ENCODE measurements around the gene STON2. TPM values are rescaled to one million over a fixed set of nuclear protein-coding genes. Genes with fewer than 3 reads are reported as not detected.
A peak's percentile ranks its signal among the peaks of the same experiment; 100 is the strongest.

The STON2 gene
- polyA plus RNA-seq, 6 donors from 2014 or later: 0.21 to 0.84 (median 0.29) TPM; not detected in 2

GRCh38 chr14:81272317-81272716 is 127.8 kb downstream of the STON2 start:
- Mint-ChIP-seq H3K27me3 (peaks cover 20 to 30% (median 28%) of the 10 kb centered on the region in 3 donors), H3K9me3 (no peaks in the 10 kb centered on the region), H3K36me3 (no peaks in the 10 kb centered on the region), H3K4me1 (peaks cover 13 to 21% (median 16%) of the 10 kb centered on the region in 3 donors), H3K4me3 (no peak overlapping the region), H3K27ac (no peak overlapping the region)
- ATAC-seq (ENCODE audit: low read depth in 2 of 2) (no peak), DNase-seq (no peak)

DNA sequence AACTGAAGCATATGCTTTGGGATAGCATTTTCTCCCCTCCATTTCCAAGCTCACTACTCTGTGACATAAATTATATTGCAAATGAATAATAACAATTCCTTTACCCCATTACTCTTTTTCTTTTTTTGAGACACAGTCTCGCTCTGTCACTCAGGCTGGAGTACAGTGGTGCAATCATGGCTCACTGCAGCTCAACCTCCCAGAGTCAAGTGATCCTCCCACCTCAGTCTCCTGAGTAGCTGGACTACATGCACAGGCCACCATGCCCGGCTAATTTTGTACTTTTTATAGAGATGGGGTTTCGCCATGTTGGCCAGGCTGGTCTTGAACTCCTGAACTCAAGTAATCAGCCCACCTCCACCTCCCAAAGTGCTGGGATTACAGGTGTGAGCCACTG is 130.1 kb downstream of the STON2 start:
- H3K4me3 Mint-ChIP-seq: no peak overlapping the region
- H3K9me3 Mint-ChIP-seq: no peaks in the 10 kb centered on the region
- peaks cover 9 to 25% (median 23%) of the 10 kb centered on the region in 3 donors for H3K27me3 Mint-ChIP-seq

GRCh38 chr14:81269100-81269978 is 130.8 kb downstream of the STON2 start:
- H3K36me3 Mint-ChIP-seq: no peaks in the 10 kb centered on the region
- ATAC-seq (ENCODE audit: low read depth in 2 of 2): peak; percentile 37 to 52
- peaks cover 0 to 5% (median 0%) of the 10 kb centered on the region in 3 donors for H3K4me1 Mint-ChIP-seq
- no peak overlapping the region for H3K27ac Mint-ChIP-seq
- peaks cover 9 to 21% (median 19%) of the 10 kb centered on the region in 3 donors for H3K27me3 Mint-ChIP-seq
- no peak overlapping the region for H3K4me3 Mint-ChIP-seq
- peak; percentile 24 for DNase-seq
- H3K9me3 Mint-ChIP-seq: no peaks in the 10 kb centered on the region

More for the DNA sequence above, 130.1 kb downstream of the STON2 start:
- ATAC-seq (ENCODE audit: low read depth in 2 of 2): no peak
- peaks cover 0 to 5% (median 0%) of the 10 kb centered on the region in 3 donors for H3K4me1 Mint-ChIP-seq
- no peak for DNase-seq
- no peak overlapping the region for H3K27ac Mint-ChIP-seq
- no peaks in the 10 kb centered on the region for H3K36me3 Mint-ChIP-seq

GRCh38 chr14:81268016-81268416 is 132.1 kb downstream of the STON2 start:
- no peak overlapping the region for H3K4me3 Mint-ChIP-seq
- no peak overlapping the region for H3K27ac Mint-ChIP-seq
- DNase-seq: no peak
- peaks cover 0 to 5% (median 0%) of the 10 kb centered on the region in 3 donors for H3K4me1 Mint-ChIP-seq
- ATAC-seq (ENCODE audit: low read depth in 2 of 2): no peak
- H3K9me3 Mint-ChIP-seq: no peaks in the 10 kb centered on the region
- H3K36me3 Mint-ChIP-seq: no peaks in the 10 kb centered on the region
- peaks cover 9 to 12% (median 10%) of the 10 kb centered on the region in 3 donors for H3K27me3 Mint-ChIP-seq

DNA sequence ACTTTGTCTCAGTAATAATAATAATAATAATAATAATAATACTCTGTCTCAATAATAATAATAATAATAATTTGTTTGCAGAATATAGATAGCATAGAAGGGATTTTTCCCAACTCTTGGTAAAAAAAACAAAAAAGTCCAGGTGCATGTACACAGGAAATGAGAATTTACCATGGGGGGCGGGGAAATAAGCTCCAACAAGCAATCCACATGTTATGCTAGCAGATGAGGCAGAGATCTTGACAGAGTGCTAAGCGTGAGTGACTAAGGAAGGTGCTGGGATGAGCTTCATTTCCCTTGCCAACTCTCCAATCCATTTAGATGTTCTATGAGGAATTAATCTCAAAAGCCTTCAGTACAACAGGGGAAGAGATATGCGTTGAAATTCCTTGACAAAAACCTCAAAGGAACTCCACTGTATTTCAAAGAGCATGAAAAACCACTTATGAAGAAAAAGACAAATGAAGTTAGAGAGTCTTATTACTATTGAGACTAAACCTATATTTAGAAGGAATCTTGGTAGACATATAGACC is 134.4 kb downstream of the STON2 start:
- no peaks in the 10 kb centered on the region for H3K36me3 Mint-ChIP-seq
- no peak overlapping the region for H3K27ac Mint-ChIP-seq
- no peaks in the 10 kb centered on the region for H3K9me3 Mint-ChIP-seq
- no peak overlapping the region for H3K4me3 Mint-ChIP-seq
- peaks cover 8 to 12% (median 9%) of the 10 kb centered on the region in 3 donors for H3K27me3 Mint-ChIP-seq
- no peak for ATAC-seq (ENCODE audit: low read depth in 2 of 2)
- DNase-seq: no peak
- H3K4me1 Mint-ChIP-seq: peaks cover 0 to 5% (median 0%) of the 10 kb centered on the region in 3 donors

DNA sequence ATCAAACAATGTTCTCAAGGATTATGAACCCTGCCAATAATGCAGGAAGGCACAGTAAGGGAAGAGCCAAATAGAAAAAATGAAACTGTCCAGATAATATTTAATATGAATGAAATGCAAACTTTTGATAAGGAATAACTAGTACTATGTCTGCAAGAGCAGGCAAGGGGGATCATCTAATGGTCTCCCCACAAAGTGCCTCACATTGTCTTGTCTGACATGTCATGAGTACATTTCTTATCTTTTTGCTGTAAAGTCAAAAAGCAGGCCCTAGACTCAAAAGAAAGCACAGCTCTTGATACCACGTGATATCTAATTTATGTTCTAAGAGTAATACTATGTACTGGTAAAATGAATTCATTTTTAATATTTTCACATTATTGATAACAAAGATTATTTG is 135.5 kb downstream of the STON2 start:
- peaks cover 6 to 12% (median 9%) of the 10 kb centered on the region in 3 donors for H3K27me3 Mint-ChIP-seq
- ATAC-seq (ENCODE audit: low read depth in 2 of 2): no peak
- H3K4me1 Mint-ChIP-seq: peaks cover 0 to under 1% (median 0%) of the 10 kb centered on the region in 3 donors
- no peaks in the 10 kb centered on the region for H3K36me3 Mint-ChIP-seq
- no peak overlapping the region for H3K4me3 Mint-ChIP-seq
- no peak for DNase-seq
- no peak overlapping the region for H3K27ac Mint-ChIP-seq
- no peaks in the 10 kb centered on the region for H3K9me3 Mint-ChIP-seq

DNA sequence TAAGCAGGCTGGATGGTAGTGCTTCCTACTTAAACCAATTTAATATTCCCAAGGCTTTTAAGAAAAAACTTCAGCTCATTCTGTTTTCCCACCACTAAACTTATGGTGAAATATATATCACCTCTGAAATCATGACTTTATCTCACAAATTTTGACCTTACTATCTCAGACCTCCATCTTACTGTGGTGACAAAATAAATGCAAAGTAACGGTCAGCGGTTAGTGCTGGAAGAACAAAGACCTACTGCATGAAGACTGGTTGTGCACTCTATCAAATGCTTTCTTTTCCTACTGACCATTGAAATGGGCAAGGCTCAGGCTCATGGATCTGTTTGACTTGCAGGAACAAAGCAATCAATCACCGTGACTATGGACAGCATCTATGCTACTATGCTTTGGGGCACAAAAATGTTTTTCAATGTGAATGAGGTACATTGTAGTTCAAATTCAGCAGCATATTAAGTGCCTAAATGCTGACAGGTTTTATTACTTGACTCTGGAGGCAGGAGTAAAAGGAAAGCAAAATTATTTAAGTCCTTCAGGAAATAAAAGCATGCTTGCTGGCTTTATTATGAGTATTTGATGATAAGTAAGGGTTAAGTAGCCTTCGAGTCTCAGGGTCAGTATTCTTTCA is 136.2 kb downstream of the STON2 start:
- no peaks in the 10 kb centered on the region for H3K9me3 Mint-ChIP-seq
- DNase-seq: no peak

DNA sequence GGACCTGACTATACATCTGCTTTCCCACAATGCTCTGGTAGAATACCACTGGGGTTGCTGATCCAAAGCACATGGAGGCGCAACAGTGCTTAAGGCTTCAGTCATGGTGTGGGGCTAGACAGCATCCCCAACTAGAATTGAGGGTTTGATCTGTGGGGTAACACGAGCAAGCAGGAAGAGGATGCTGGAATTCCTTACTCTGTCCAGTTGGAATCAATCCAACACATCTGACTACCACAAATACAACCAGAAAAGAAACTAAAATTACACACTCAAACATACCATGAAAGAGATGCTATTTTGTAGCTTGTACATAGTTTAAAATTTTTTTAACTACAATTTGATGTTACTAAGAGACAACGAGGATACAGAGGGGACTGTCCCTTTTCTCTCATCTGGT is 138.9 kb downstream of the STON2 start:
- Mint-ChIP-seq H3K9me3 (no peaks in the 10 kb centered on the region), H3K27ac (peak overlapping the region in 1 of 6 donors; percentile 42), H3K36me3 (no peaks in the 10 kb centered on the region), H3K4me1 (peaks cover 7 to 10% (median 10%) of the 10 kb centered on the region in 3 donors), H3K4me3 (no peak overlapping the region), H3K27me3 (peaks cover 0 to 10% (median 0%) of the 10 kb centered on the region in 3 donors)
- no peak for ATAC-seq (ENCODE audit: low read depth in 2 of 2)
- no peak for DNase-seq

More for the DNA sequence above, 136.2 kb downstream of the STON2 start:
- Mint-ChIP-seq H3K4me1 (no peaks in the 10 kb centered on the region), H3K27me3 (peaks cover 4 to 12% (median 10%) of the 10 kb centered on the region in 3 donors), H3K4me3 (no peak overlapping the region), H3K36me3 (no peaks in the 10 kb centered on the region), H3K27ac (no peak overlapping the region)
- ATAC-seq (ENCODE audit: low read depth in 2 of 2): no peak

GRCh38 chr14:81260732-81261131 is 139.4 kb downstream of the STON2 start:
- no peak for DNase-seq
- H3K27ac Mint-ChIP-seq: peak overlapping the region in 1 of 6 donors; percentile 42
- peaks cover 0 to 10% (median 0%) of the 10 kb centered on the region in 3 donors for H3K27me3 Mint-ChIP-seq
- no peak for ATAC-seq (ENCODE audit: low read depth in 2 of 2)
- H3K36me3 Mint-ChIP-seq: no peaks in the 10 kb centered on the region
- H3K4me1 Mint-ChIP-seq: peaks cover 7 to 14% (median 11%) of the 10 kb centered on the region in 3 donors
- no peak overlapping the region for H3K4me3 Mint-ChIP-seq
- H3K9me3 Mint-ChIP-seq: peaks cover 0 to under 1% (median 0%) of the 10 kb centered on the region in 7 donors

- H3K9me3 Mint-ChIP-seq: peaks cover 0 to 2% (median 0%) of the 10 kb centered on the region in 7 donors
- peak; percentile 91 to 93 for ATAC-seq (ENCODE audit: low read depth in 2 of 2)
- no peaks in the 10 kb centered on the region for H3K36me3 Mint-ChIP-seq
- peaks cover 7 to 17% (median 11%) of the 10 kb centered on the region in 3 donors for H3K4me1 Mint-ChIP-seq
- peak overlapping the region in 3 of 8 donors; percentile 15 to 70 (median 58) for H3K4me3 Mint-ChIP-seq
- DNase-seq: peak; percentile 26
- peaks cover 0 to 19% (median 6%) of the 10 kb centered on the region in 3 donors for H3K27me3 Mint-ChIP-seq
- H3K27ac Mint-ChIP-seq: peak overlapping the region; percentile 44 to 91 (median 84)
These were observed 143.7 kb downstream of the STON2 start for GRCh38 chr14:81256289-81256960.

GRCh38 chr14:81252278-81252677 is 147.8 kb downstream of the STON2 start:
- no peaks in the 10 kb centered on the region for H3K36me3 Mint-ChIP-seq
- H3K27me3 Mint-ChIP-seq: peaks cover 0 to 9% (median 8%) of the 10 kb centered on the region in 3 donors
- DNase-seq: no peak
- H3K4me1 Mint-ChIP-seq: peaks cover 7 to 17% (median 11%) of the 10 kb centered on the region in 3 donors
- H3K27ac Mint-ChIP-seq: no peak overlapping the region
- H3K4me3 Mint-ChIP-seq: no peak overlapping the region
- peaks cover 0 to 2% (median 0%) of the 10 kb centered on the region in 7 donors for H3K9me3 Mint-ChIP-seq
- no peak for ATAC-seq (ENCODE audit: low read depth in 2 of 2)

DNA sequence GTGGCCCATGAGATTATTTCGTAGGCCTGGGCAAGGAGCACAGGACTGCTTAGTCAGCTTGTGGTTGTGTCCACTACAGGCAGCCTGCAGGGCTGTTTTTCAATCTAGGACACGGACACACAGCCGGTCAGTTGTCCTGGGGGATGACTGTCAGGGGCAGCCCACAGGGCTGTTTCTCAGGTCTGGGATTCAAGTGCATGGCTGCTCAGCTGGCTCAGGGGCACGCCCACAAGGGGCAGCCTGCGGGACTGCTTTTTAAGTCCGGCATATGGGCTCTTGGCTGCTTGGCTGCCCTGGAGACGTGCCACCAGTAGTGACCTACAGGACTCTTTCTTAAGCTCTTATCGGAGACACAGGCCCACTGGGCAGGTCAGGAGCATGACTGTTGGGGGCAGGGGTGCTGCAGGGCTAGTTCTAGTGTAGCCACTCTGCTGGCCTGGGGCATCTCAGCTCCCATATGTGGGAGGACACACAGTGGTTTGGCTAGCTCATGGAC is 152.8 kb downstream of the STON2 start:
- no peaks in the 10 kb centered on the region for H3K4me1 Mint-ChIP-seq
- peaks cover 10 to 12% of the 10 kb centered on the region in 2 donors for H3K36me3 Mint-ChIP-seq
- H3K27me3 Mint-ChIP-seq: peaks cover 8 to 20% (median 12%) of the 10 kb centered on the region in 3 donors
- peaks cover 8 to 20% (median 16%) of the 10 kb centered on the region in 7 donors for H3K9me3 Mint-ChIP-seq
- H3K4me3 Mint-ChIP-seq: no peak overlapping the region
- H3K27ac Mint-ChIP-seq: no peak overlapping the region
- ATAC-seq (ENCODE audit: low read depth in 2 of 2): no peak
- DNase-seq: no peak
